ENCODE data around the gene TMEM30A.

TMEM30A gene

GRCh38 chr6:75224303-75224926 is 60.2 kb downstream of the TMEM30A start:
- in situ Hi-C loops (cut with HindIII; ENCODE audit: low sequenced_read_pairs), result loop anchor here (25.0 kb wide), 3 partner anchors 812 to 1262 kb away; no protein-coding TSS in a partner anchor

DNA sequence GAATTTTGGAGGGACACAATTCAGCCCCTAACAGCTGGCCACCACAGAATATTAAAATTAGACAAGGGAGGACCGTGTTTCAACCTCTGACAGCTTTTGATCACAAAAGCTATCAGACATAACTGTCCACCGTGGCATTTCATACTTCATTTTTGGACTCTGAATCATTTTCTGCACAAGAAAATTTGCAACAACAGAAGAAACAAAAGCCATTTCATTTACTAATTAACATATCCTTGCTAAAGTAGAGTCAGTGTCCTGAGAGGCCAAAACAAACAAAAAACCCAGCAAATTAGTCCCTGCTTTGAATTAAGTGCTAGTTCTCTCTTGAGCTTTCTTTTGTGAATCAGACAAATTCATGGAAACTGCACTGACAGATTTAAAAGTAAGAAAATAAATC is 61.2 kb downstream of the TMEM30A start:
- in situ Hi-C loops (cut with HindIII; ENCODE audit: low sequenced_read_pairs), result loop anchor here (25.0 kb wide), 3 partner anchors 811 to 1261 kb away; no protein-coding TSS in a partner anchor
- H3K4me3 ChIP-seq (ENCODE audit: low read depth, low read length), result no peak overlapping the region
- no peak for DNase-seq (ENCODE audit: low read depth)
- TF ChIP-seq, protein P1, sequence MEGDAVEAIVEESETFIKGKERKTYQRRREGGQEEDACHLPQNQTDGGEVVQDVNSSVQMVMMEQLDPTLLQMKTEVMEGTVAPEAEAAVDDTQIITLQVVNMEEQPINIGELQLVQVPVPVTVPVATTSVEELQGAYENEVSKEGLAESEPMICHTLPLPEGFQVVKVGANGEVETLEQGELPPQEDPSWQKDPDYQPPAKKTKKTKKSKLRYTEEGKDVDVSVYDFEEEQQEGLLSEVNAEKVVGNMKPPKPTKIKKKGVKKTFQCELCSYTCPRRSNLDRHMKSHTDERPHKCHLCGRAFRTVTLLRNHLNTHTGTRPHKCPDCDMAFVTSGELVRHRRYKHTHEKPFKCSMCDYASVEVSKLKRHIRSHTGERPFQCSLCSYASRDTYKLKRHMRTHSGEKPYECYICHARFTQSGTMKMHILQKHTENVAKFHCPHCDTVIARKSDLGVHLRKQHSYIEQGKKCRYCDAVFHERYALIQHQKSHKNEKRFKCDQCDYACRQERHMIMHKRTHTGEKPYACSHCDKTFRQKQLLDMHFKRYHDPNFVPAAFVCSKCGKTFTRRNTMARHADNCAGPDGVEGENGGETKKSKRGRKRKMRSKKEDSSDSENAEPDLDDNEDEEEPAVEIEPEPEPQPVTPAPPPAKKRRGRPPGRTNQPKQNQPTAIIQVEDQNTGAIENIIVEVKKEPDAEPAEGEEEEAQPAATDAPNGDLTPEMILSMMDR (IDR thresholded peaks at IDR 0.05; ENCODE audit: low read depth, low read length, missing control alignments), result no peak

More at GRCh38 chr6:75224303-75224926, 60.2 kb downstream of the TMEM30A start:
- DNase-seq (ENCODE audit: low read depth), result no peak
- no peak overlapping the region for H3K4me3 ChIP-seq (ENCODE audit: low read depth, low read length)
- TF ChIP-seq, protein P1 (IDR thresholded peaks at IDR 0.05; ENCODE audit: low read depth, low read length, missing control alignments), result no peak

DNA sequence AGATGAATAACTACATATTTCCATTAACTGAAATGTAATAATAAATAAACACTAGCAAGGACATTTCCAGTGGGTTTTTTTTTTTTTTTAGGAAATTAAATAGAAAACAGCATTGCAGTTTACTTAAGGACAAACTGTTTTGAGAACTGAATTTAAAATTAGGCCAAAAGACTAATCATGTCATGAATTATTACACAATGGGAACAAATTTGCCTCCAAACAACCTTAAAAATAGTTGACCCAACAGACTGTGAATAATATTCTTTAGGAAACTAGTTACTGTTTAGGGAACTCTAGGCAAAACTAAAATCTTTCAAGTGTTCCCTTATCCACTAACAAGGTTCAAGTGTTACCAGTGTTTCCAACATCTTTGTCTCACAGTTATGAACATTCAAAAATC is 62.3 kb downstream of the TMEM30A start:
- TF ChIP-seq, protein P1 (IDR thresholded peaks at IDR 0.05; ENCODE audit: low read depth, low read length, missing control alignments), result no peak
- no peak for DNase-seq (ENCODE audit: low read depth)
- no peak overlapping the region for H3K4me3 ChIP-seq (ENCODE audit: low read depth, low read length)
- in situ Hi-C loops (cut with HindIII; ENCODE audit: low sequenced_read_pairs), result loop anchor here (25.0 kb wide), 3 partner anchors 810 to 1260 kb away; no protein-coding TSS in a partner anchor

- no peak for DNase-seq (ENCODE audit: low read depth)
- in situ Hi-C loops (cut with HindIII; ENCODE audit: low sequenced_read_pairs), result loop anchor here (25.0 kb wide), 3 partner anchors 809 to 1259 kb away; no protein-coding TSS in a partner anchor
- TF ChIP-seq, protein P1 (IDR thresholded peaks at IDR 0.05; ENCODE audit: low read depth, low read length, missing control alignments), result no peak
These were observed 63.5 kb downstream of the TMEM30A start for GRCh38 chr6:75221116-75221515.

GRCh38 chr6:75220357-75220756 is 64.2 kb downstream of the TMEM30A start:
- no peak for DNase-seq (ENCODE audit: low read depth)
- TF ChIP-seq, protein P1 (IDR thresholded peaks at IDR 0.05; ENCODE audit: low read depth, low read length, missing control alignments), result no peak
- in situ Hi-C loops (cut with HindIII; ENCODE audit: low sequenced_read_pairs), result loop anchor here (25.0 kb wide), 3 partner anchors 808 to 1258 kb away; no protein-coding TSS in a partner anchor
- no peak overlapping the region for H3K4me3 ChIP-seq (ENCODE audit: low read depth, low read length)

More at GRCh38 chr6:75221116-75221515, 63.5 kb downstream of the TMEM30A start:
- no peak overlapping the region for H3K4me3 ChIP-seq (ENCODE audit: low read depth, low read length)

- DNase-seq (ENCODE audit: low read depth), result no peak
- TF ChIP-seq, protein P1 (IDR thresholded peaks at IDR 0.05; ENCODE audit: low read depth, low read length, missing control alignments), result no peak
- H3K4me3 ChIP-seq (ENCODE audit: low read depth, low read length), result no peak overlapping the region
- in situ Hi-C loops (cut with HindIII; ENCODE audit: low sequenced_read_pairs), result loop anchor here (25.0 kb wide), 3 partner anchors 807 to 1257 kb away; no protein-coding TSS in a partner anchor
These were observed 65.3 kb downstream of the TMEM30A start for GRCh38 chr6:75219263-75219662.
